ENCODE results near the gene CCDC68. TPM values are rescaled to one million over a fixed set of nuclear protein-coding genes. Genes with fewer than 3 reads are reported as not detected.

CCDC68 gene
- total and polyA plus RNA-seq, 2 of the 8 experiments (the other 6 are each of a cell fraction or from before 2014, with no cell fraction given), result 0.06 to 0.80 TPM

DNA sequence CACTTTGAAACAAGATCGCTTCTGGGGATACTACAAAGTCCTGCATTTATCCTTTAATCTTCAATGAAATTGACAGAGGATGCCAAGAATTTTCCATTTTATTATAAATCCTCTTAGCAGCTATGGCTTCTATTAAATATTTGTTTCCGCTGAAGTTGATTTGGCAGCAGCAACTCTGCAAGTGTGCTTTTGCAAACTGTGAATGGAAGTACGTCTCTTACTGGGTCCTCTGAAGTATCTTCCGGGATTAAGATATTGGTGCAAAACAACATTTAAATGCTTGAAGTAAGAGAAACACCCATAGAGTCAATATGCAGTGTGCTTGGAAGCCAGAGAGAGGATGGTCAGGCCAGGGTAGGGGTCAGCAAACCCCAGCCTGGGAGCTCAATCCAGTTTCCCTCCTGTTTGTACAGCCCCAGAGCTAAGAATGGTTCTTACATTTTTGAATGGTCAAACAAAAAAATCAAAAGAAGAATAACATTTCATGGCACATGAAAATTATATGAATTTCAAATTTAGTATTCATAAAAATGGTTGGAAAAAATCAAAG, 13.6 kb downstream of the CCDC68 start (continued):
- TF ChIP-seq, protein P1, sequence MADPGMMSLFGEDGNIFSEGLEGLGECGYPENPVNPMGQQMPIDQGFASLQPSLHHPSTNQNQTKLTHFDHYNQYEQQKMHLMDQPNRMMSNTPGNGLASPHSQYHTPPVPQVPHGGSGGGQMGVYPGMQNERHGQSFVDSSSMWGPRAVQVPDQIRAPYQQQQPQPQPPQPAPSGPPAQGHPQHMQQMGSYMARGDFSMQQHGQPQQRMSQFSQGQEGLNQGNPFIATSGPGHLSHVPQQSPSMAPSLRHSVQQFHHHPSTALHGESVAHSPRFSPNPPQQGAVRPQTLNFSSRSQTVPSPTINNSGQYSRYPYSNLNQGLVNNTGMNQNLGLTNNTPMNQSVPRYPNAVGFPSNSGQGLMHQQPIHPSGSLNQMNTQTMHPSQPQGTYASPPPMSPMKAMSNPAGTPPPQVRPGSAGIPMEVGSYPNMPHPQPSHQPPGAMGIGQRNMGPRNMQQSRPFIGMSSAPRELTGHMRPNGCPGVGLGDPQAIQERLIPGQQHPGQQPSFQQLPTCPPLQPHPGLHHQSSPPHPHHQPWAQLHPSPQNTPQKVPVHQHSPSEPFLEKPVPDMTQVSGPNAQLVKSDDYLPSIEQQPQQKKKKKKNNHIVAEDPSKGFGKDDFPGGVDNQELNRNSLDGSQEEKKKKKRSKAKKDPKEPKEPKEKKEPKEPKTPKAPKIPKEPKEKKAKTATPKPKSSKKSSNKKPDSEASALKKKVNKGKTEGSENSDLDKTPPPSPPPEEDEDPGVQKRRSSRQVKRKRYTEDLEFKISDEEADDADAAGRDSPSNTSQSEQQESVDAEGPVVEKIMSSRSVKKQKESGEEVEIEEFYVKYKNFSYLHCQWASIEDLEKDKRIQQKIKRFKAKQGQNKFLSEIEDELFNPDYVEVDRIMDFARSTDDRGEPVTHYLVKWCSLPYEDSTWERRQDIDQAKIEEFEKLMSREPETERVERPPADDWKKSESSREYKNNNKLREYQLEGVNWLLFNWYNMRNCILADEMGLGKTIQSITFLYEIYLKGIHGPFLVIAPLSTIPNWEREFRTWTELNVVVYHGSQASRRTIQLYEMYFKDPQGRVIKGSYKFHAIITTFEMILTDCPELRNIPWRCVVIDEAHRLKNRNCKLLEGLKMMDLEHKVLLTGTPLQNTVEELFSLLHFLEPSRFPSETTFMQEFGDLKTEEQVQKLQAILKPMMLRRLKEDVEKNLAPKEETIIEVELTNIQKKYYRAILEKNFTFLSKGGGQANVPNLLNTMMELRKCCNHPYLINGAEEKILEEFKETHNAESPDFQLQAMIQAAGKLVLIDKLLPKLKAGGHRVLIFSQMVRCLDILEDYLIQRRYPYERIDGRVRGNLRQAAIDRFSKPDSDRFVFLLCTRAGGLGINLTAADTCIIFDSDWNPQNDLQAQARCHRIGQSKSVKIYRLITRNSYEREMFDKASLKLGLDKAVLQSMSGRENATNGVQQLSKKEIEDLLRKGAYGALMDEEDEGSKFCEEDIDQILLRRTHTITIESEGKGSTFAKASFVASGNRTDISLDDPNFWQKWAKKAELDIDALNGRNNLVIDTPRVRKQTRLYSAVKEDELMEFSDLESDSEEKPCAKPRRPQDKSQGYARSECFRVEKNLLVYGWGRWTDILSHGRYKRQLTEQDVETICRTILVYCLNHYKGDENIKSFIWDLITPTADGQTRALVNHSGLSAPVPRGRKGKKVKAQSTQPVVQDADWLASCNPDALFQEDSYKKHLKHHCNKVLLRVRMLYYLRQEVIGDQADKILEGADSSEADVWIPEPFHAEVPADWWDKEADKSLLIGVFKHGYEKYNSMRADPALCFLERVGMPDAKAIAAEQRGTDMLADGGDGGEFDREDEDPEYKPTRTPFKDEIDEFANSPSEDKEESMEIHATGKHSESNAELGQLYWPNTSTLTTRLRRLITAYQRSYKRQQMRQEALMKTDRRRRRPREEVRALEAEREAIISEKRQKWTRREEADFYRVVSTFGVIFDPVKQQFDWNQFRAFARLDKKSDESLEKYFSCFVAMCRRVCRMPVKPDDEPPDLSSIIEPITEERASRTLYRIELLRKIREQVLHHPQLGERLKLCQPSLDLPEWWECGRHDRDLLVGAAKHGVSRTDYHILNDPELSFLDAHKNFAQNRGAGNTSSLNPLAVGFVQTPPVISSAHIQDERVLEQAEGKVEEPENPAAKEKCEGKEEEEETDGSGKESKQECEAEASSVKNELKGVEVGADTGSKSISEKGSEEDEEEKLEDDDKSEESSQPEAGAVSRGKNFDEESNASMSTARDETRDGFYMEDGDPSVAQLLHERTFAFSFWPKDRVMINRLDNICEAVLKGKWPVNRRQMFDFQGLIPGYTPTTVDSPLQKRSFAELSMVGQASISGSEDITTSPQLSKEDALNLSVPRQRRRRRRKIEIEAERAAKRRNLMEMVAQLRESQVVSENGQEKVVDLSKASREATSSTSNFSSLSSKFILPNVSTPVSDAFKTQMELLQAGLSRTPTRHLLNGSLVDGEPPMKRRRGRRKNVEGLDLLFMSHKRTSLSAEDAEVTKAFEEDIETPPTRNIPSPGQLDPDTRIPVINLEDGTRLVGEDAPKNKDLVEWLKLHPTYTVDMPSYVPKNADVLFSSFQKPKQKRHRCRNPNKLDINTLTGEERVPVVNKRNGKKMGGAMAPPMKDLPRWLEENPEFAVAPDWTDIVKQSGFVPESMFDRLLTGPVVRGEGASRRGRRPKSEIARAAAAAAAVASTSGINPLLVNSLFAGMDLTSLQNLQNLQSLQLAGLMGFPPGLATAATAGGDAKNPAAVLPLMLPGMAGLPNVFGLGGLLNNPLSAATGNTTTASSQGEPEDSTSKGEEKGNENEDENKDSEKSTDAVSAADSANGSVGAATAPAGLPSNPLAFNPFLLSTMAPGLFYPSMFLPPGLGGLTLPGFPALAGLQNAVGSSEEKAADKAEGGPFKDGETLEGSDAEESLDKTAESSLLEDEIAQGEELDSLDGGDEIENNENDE (IDR thresholded peaks at IDR 0.05; ENCODE audit: insufficient replicate concordance, low read length), result no peak
- no peak for TF ChIP-seq GTF2F1 (IDR thresholded peaks at IDR 0.05; ENCODE audit: borderline replicate concordance, low read depth, low read length)
- no peak for TF ChIP-seq BACH1 (IDR thresholded peaks at IDR 0.05; ENCODE audit: low read length)
- no peak for TF ChIP-seq BCL11A (IDR thresholded peaks at IDR 0.05; ENCODE audit: low read depth in 2 of 2, low read length in 2 of 2)
- no peak for TF ChIP-seq ZNF274 (IDR thresholded peaks at IDR 0.05; ENCODE audit: borderline replicate concordance, extremely low read depth, low read length)
- TF ChIP-seq KDM1A (IDR thresholded peaks at IDR 0.05; ENCODE audit: borderline replicate concordance, low read length), result no peak
- no peak for TF ChIP-seq NRF1 (IDR thresholded peaks at IDR 0.05; ENCODE audit: low read depth, low read length)
- TF ChIP-seq POU5F1 (IDR thresholded peaks at IDR 0.05; ENCODE audit: low read depth, low read length), result no peak
- TF ChIP-seq, protein P2, sequence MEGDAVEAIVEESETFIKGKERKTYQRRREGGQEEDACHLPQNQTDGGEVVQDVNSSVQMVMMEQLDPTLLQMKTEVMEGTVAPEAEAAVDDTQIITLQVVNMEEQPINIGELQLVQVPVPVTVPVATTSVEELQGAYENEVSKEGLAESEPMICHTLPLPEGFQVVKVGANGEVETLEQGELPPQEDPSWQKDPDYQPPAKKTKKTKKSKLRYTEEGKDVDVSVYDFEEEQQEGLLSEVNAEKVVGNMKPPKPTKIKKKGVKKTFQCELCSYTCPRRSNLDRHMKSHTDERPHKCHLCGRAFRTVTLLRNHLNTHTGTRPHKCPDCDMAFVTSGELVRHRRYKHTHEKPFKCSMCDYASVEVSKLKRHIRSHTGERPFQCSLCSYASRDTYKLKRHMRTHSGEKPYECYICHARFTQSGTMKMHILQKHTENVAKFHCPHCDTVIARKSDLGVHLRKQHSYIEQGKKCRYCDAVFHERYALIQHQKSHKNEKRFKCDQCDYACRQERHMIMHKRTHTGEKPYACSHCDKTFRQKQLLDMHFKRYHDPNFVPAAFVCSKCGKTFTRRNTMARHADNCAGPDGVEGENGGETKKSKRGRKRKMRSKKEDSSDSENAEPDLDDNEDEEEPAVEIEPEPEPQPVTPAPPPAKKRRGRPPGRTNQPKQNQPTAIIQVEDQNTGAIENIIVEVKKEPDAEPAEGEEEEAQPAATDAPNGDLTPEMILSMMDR (IDR thresholded peaks at IDR 0.05; ENCODE audit: control extremely low read depth in 1 of 3, insufficient read depth in 1 of 3, low read depth in 1 of 3, low read length in 3 of 3), result no peak

Data from H1 (cell line).